IMR-90 (cell line): ENCODE measurements around the gene JPH4. TPM values are rescaled to one million over a fixed set of nuclear protein-coding genes. Genes with fewer than 3 reads are reported as not detected.

Source experiments
- ATAC-seq: fragments of 200-7000 bp; cut with Tn5 transposase; 2 replicates; pipeline ENCODE4 v1.9.1; 2020; ENCODE audit warnings: low read depth, mild to moderate bottlenecking, moderate library complexity
- BruUV-seq: library from RNA; stranded (reverse); fragments of 400-500 nt; replicated peaks from 2 replicates; lab custom pipeline; 2021; lab: Mats Ljungman, UMichigan
- CTCF ChIA-PET: fragments of 300-600 bp; formaldehyde crosslinking; extraction: SDS; loops from one replicate; lab custom pipeline; 2021; ENCODE audit warnings: antibody characterized with exemption; lab: Yijun Ruan, JAX
- POLR2A ChIA-PET: fragments of 300-600 bp; sonication (Branson Sonifier 250); formaldehyde crosslinking; loops from one replicate; lab custom pipeline; 2022; ENCODE audit warnings: antibody characterized with exemption; ENCODE audit not compliant: unreplicated experiment; lab: Charles Lee
- DNase-seq: peaks from one replicate; pipeline ENCODE4 v3.0.0; 2013
- H2AFZ ChIP-seq: replicated peaks from 2 replicates; pipeline ENCODE3; 2013; ENCODE audit warnings: low read length, mild to moderate bottlenecking; ENCODE audit not compliant: poor library complexity
- H2AK5ac ChIP-seq: 2 replicates; pipeline ENCODE4 v1.6.1; 2013; ENCODE audit warnings: low read depth, low read length, inconsistent platforms
- H2AK9ac ChIP-seq: replicated peaks from 2 replicates; pipeline ENCODE3; 2013; ENCODE audit warnings: mild to moderate bottlenecking, low read depth, low read length, moderate library complexity; ENCODE audit not compliant: poor library complexity
- H2BK120ac ChIP-seq: 2 replicates; pipeline ENCODE4 v1.6.1; 2013; ENCODE audit warnings: low read depth, low read length, inconsistent platforms
- H2BK15ac ChIP-seq: 3 replicates; pipeline ENCODE4 v1.6.1; 2013; ENCODE audit warnings: low read depth, low read length, inconsistent platforms
- H2BK20ac ChIP-seq: 2 replicates; pipeline ENCODE4 v1.6.1; 2013; ENCODE audit warnings: low read depth, mild to moderate bottlenecking, inconsistent platforms, low read length, moderate library complexity
- H2BK5ac ChIP-seq: 2 replicates; pipeline ENCODE4 v1.6.1; 2013; ENCODE audit warnings: mild to moderate bottlenecking, low read depth, low read length, inconsistent platforms; ENCODE audit not compliant: poor library complexity, severe bottlenecking
- H3K14ac ChIP-seq: replicated peaks from 2 replicates; pipeline ENCODE4 v1.6.1; 2013; ENCODE audit warnings: low read depth, low read length, inconsistent platforms
- H3K18ac ChIP-seq: 2 replicates; pipeline ENCODE4 v1.6.1; 2013; ENCODE audit warnings: low read depth, low read length, control low read depth
- H3K23ac ChIP-seq: 2 replicates; pipeline ENCODE4 v1.6.1; 2013; ENCODE audit warnings: low read depth, low read length, inconsistent platforms
- H3K27ac ChIP-seq: 2 replicates; pipeline ENCODE4 v1.5.1; 2013; ENCODE audit warnings: mild to moderate bottlenecking, control low read depth, low read length; ENCODE audit not compliant: insufficient read depth
- H3K27me3 ChIP-seq: 2 replicates; pipeline ENCODE4 v1.6.1; 2013; ENCODE audit warnings: low read length; ENCODE audit not compliant: control insufficient read depth, insufficient read depth
- H3K36me3 ChIP-seq: 2 replicates; pipeline ENCODE4 v1.6.1; 2013; ENCODE audit warnings: low read length, mixed read lengths; ENCODE audit not compliant: control insufficient read depth, insufficient read depth
- H3K4ac ChIP-seq: 2 replicates; pipeline ENCODE4 v1.6.1; 2013; ENCODE audit warnings: low read depth, low read length, inconsistent platforms
- H3K4me1 ChIP-seq: 2 replicates; pipeline ENCODE4 v1.6.1; 2013; ENCODE audit warnings: low read length, mixed read lengths; ENCODE audit not compliant: control insufficient read depth, insufficient read depth
- H3K4me2 ChIP-seq: 2 replicates; pipeline ENCODE4 v1.6.1; 2013; ENCODE audit warnings: low read depth, mild to moderate bottlenecking, control low read depth, low read length, moderate library complexity
- H3K4me3 ChIP-seq: 2 replicates; pipeline ENCODE4 v1.5.1; 2013; ENCODE audit warnings: low read depth, mild to moderate bottlenecking, control low read depth, low read length, moderate library complexity; ENCODE audit not compliant: insufficient read depth
- H3K56ac ChIP-seq: 2 replicates; pipeline ENCODE4 v1.6.1; 2013; ENCODE audit warnings: low read length, inconsistent platforms; ENCODE audit not compliant: insufficient read depth; ENCODE audit errors: extremely low read depth
- H3K79me1 ChIP-seq, 2 experiments: 2 replicates each; pipeline ENCODE4 v1.6.1; 2013; ENCODE audit warnings: low read length in 2 of 2, inconsistent platforms in 1 of 2, low read depth in 1 of 2
- H3K9ac ChIP-seq: 2 replicates; pipeline ENCODE4 v1.6.1; 2013; ENCODE audit warnings: low read depth, low read length, control low read depth
- H3K9me1 ChIP-seq: 2 replicates; pipeline ENCODE4 v1.6.1; 2013; ENCODE audit warnings: low read length, inconsistent platforms; ENCODE audit not compliant: insufficient read depth
- H3K9me3 ChIP-seq: 2 replicates; pipeline ENCODE4 v1.6.1; 2013; ENCODE audit warnings: low read length; ENCODE audit not compliant: control insufficient read depth, insufficient read depth
- H4K20me1 ChIP-seq: 2 replicates; pipeline ENCODE4 v1.6.1; 2013; ENCODE audit warnings: low read length, inconsistent platforms; ENCODE audit not compliant: insufficient read depth
- H4K5ac ChIP-seq: 2 replicates; pipeline ENCODE4 v1.6.1; 2013; ENCODE audit warnings: mild to moderate bottlenecking, low read depth, low read length, control low read depth
- H4K8ac ChIP-seq, 2 experiments: 2 replicates each; pipeline ENCODE4 v1.6.1; 2013; ENCODE audit warnings: low read depth in 2 of 2, low read length in 2 of 2, control low read depth in 1 of 2, inconsistent platforms in 1 of 2
- H4K91ac ChIP-seq: 2 replicates; pipeline ENCODE4 v1.6.1; 2013; ENCODE audit warnings: low read depth, low read length, inconsistent platforms; ENCODE audit not compliant: insufficient read depth
- BHLHE40 ChIP-seq: fragments of 150-350 bp; IDR thresholded peaks from 2 replicates; pipeline ENCODE4 v1.6.1; 2016; ENCODE audit warnings: mild to moderate bottlenecking, low read depth, low read length
- CHD1 ChIP-seq: IDR thresholded peaks from 2 replicates; pipeline ENCODE4 v1.6.1; 2012; ENCODE audit warnings: low read depth, low read length, improper control_type of control experiment
- NFE2L2 ChIP-seq: fragments of 150-350 bp; IDR thresholded peaks from 2 replicates; pipeline ENCODE4 v1.6.1; 2016; ENCODE audit warnings: low read depth, mild to moderate bottlenecking, low read length
- POLR2A ChIP-seq: IDR thresholded peaks from 2 replicates; pipeline ENCODE4 v1.6.1; 2012; ENCODE audit warnings: mild to moderate bottlenecking, low read depth, low read length
- RAD21 ChIP-seq: IDR thresholded peaks from 2 replicates; pipeline ENCODE4 v1.6.1; 2012; ENCODE audit warnings: low read length, improper control_type of control experiment
- RFX5 ChIP-seq: IDR thresholded peaks from 2 replicates; pipeline ENCODE4 v1.8.0; 2012; ENCODE audit warnings: low read depth, mild to moderate bottlenecking, low read length, moderate library complexity
- WGBS, 2 experiments: methylation state at CpG; one replicate each; pipeline versions ENCODE4 v1.1.5 to v1.1.7; 2013; ENCODE audit warnings: missing lambda C conversion rate in 2 of 2; ENCODE audit not compliant: insufficient read length in 1 of 2; ENCODE audit errors: extremely low coverage in 2 of 2; 5-methylcytosine and 5-hydroxymethylcytosine counted together
- dilution Hi-C: fragments of 300-500 bp; cut with HindIII; formaldehyde crosslinking; loops from one replicate; pipeline ENCODE4 v1.14.3; 2018; ENCODE audit warnings: low sequenced_read_pairs; ENCODE audit not compliant: unreplicated experiment
- in situ Hi-C: fragments of 300-500 bp; cut with MboI; formaldehyde crosslinking; loops from 3 replicates; pipeline ENCODE4 v1.14.3; 2019; ENCODE audit warnings: low sequenced_read_pairs, inconsistent platforms, mixed read lengths
- intact Hi-C: fragments of 100-400 bp; cut with micrococcal nuclease; formaldehyde crosslinking; loops from 2 replicates; pipeline ENCODE4 v1.10.0; 2022
- polyA plus RNA-seq, 3 experiments: library from polyadenylated mRNA; depleted of rRNA; stranded (reverse); fragments of >200 nt; gene quantifications; 2 replicates each; pipeline ENCODE4 v1.2.3, GENCODE V29; 2012; ENCODE audit warnings: low replicate concordance in 1 of 3
- total RNA-seq: library from RNA; depleted of rRNA; stranded (reverse); fragments of >200 nt; gene quantifications from 2 replicates; pipeline ENCODE4 v1.2.3, GENCODE V29; 2012
- TF ChIP-seq, protein P1 (sequence below): fragments of 150-350 bp; IDR thresholded peaks from 2 replicates; pipeline ENCODE4 v1.6.1; 2016; ENCODE audit warnings: low read depth, mild to moderate bottlenecking, low read length, moderate library complexity, borderline replicate concordance

JPH4 gene
- total and polyA plus RNA-seq, 2 of the 4 experiments (the other 2 are of a cell fraction) = not detected

DNA sequence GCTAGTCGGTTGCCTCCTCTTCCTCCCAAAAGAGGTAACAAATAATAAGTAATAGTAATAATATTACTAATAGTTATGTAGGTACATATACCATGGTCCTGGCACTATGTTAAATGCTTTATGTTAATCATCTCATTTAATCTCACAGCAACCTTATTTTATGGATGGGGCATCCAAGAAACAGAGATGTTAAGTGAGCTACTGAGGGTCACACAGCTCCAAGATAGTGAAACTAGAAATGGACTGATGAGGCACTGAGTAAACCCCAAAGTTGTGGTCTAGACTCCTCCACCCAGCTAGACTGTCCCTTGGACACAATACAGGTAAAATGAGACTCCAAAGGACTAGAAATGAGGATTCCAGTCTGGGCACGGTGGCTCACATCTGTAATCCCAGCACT lies 42.1 kb downstream of the JPH4 start:
- in situ Hi-C loops = no loop called here
- dilution Hi-C loops = no loop called here
- Histone ChIP-seq H3K9me3 (no peaks in the 10 kb centered on the region), H3K4me1 (peaks cover 6% of the 10 kb centered on the region), H3K4me2 (no peak overlapping the region), H3K27ac (no peak overlapping the region), H3K18ac (no peak overlapping the region), H2BK120ac (no peak overlapping the region), H2AK9ac (no peak overlapping the region), H3K36me3 (no peaks in the 10 kb centered on the region), H2AFZ (no peak overlapping the region), H3K4me3 (no peak overlapping the region), H2BK15ac (no peak overlapping the region), H4K91ac (no peak overlapping the region), H3K79me1 (no peaks in the 10 kb centered on the region), H4K20me1 (no peaks in the 10 kb centered on the region; the same call in 1 of the 2 replicates), H3K9me1 (no peaks in the 10 kb centered on the region), H3K27me3 (no peaks in the 10 kb centered on the region), H3K4ac (no peak overlapping the region), H4K8ac (no peak overlapping the region), H3K56ac (no peak overlapping the region), H3K14ac (no peak overlapping the region), H2BK5ac (no peak overlapping the region), H2AK5ac (no peak overlapping the region), H3K23ac (no peak overlapping the region), H3K9ac (no peak overlapping the region), H2BK20ac (no peak overlapping the region), H4K5ac (no peak overlapping the region)
- BruUV-seq = no TSS peak
- TF ChIP-seq RFX5 = no peak
- no peak for TF ChIP-seq NFE2L2
- TF ChIP-seq CHD1 = no peak
- no peak for TF ChIP-seq BHLHE40
- TF ChIP-seq POLR2A = no peak
- TF ChIP-seq, protein P1, sequence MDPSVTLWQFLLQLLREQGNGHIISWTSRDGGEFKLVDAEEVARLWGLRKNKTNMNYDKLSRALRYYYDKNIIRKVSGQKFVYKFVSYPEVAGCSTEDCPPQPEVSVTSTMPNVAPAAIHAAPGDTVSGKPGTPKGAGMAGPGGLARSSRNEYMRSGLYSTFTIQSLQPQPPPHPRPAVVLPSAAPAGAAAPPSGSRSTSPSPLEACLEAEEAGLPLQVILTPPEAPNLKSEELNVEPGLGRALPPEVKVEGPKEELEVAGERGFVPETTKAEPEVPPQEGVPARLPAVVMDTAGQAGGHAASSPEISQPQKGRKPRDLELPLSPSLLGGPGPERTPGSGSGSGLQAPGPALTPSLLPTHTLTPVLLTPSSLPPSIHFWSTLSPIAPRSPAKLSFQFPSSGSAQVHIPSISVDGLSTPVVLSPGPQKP = no peak
- no peak for TF ChIP-seq RAD21
- no peak for ATAC-seq
- intact Hi-C loops = no loop called here
- ChIA-PET CTCF (no interaction called here), POLR2A (no interaction called here)
- no peak for DNase-seq
- no CpG with 5 or more reads among the region's 2 CpGs for WGBS, 2 experiments
